Neural progenitor cell (in vitro differentiated cells): ENCODE measurements around the gene ETV1. TPM values are rescaled to one million over a fixed set of nuclear protein-coding genes. Genes with fewer than 3 reads are reported as not detected.
"Not testable (repeated sequence)": the region's sequence is repeated elsewhere in the genome, so short reads cannot be mapped to it uniquely, and the experiment has no call there.

ENCODE experiments used
- DNase-seq: peaks from one replicate; pipeline ENCODE4 v3.0.0-alpha.2; 2016; ENCODE audit warnings: low spot score
- H2AFZ ChIP-seq: fragments of 200-600 bp; sonication (generic); replicated peaks from 2 replicates; pipeline ENCODE4 v1.6.1; 2016; ENCODE audit warnings: antibody characterized with exemption
- H3F3A ChIP-seq: fragments of 200-600 bp; sonication (generic); 2 replicates; pipeline ENCODE4 v1.6.1; 2016; ENCODE audit warnings: antibody characterized with exemption, low read depth
- H3K27ac ChIP-seq: fragments of 200-600 bp; sonication (generic); 2 replicates; pipeline ENCODE4 v1.5.1; 2016; ENCODE audit warnings: mild to moderate bottlenecking
- H3K27me3 ChIP-seq: fragments of 200-600 bp; sonication (generic); 2 replicates; pipeline ENCODE4 v1.6.1; 2016; ENCODE audit warnings: mild to moderate bottlenecking, moderate library complexity
- H3K36me3 ChIP-seq: fragments of 200-600 bp; sonication (generic); 2 replicates; pipeline ENCODE4 v1.5.1; 2016
- H3K4me1 ChIP-seq: fragments of 200-600 bp; sonication (generic); 2 replicates; pipeline ENCODE4 v1.6.1; 2016; ENCODE audit warnings: mixed run types
- H3K4me2 ChIP-seq: fragments of 200-600 bp; sonication (generic); 2 replicates; pipeline ENCODE4 v1.6.1; 2016
- H3K4me3 ChIP-seq: fragments of 200-600 bp; sonication (generic); 2 replicates; pipeline ENCODE4 v1.5.1; 2016
- H3K79me2 ChIP-seq: fragments of 200-600 bp; sonication (generic); 2 replicates; pipeline ENCODE4 v1.6.1; 2016; ENCODE audit warnings: low read depth
- H3K9ac ChIP-seq: fragments of 200-600 bp; sonication (generic); 2 replicates; pipeline ENCODE4 v1.6.1; 2016
- H3K9me3 ChIP-seq: fragments of 200-600 bp; sonication (generic); 2 replicates; pipeline ENCODE4 v1.5.1; 2016; ENCODE audit warnings: low read depth
- H4K20me1 ChIP-seq: fragments of 200-600 bp; sonication (generic); 2 replicates; pipeline ENCODE4 v1.6.1; 2016; ENCODE audit warnings: low read depth
- H3K27ac Mint-ChIP-seq: 3 replicates; pipeline ENCODE4 v1.8.0; 2021; ENCODE audit warnings: mixed read lengths
- H3K27me3 Mint-ChIP-seq: 2 replicates; pipeline ENCODE4 v1.8.0; 2022; ENCODE audit warnings: low read depth, mild to moderate bottlenecking, inconsistent platforms, moderate library complexity, mixed read lengths; ENCODE audit not compliant: insufficient read depth
- H3K36me3 Mint-ChIP-seq: 3 replicates; pipeline ENCODE4 v1.8.0; 2021; ENCODE audit warnings: mixed read lengths
- H3K4me1 Mint-ChIP-seq: 3 replicates; pipeline ENCODE4 v1.8.0; 2021; ENCODE audit warnings: mixed read lengths
- H3K4me3 Mint-ChIP-seq: 3 replicates; pipeline ENCODE4 v1.8.0; 2021; ENCODE audit warnings: mild to moderate bottlenecking, moderate library complexity, mixed read lengths
- H3K9me3 Mint-ChIP-seq: 3 replicates; pipeline ENCODE4 v1.8.0; 2020; ENCODE audit warnings: mixed read lengths
- EZH2 ChIP-seq: fragments of 200-600 bp; sonication (generic); IDR thresholded peaks from 2 replicates; pipeline ENCODE4 v1.6.1; 2017; ENCODE audit warnings: antibody characterized with exemption, mild to moderate bottlenecking, moderate library complexity
- EZH2phosphoT487 ChIP-seq: fragments of 200-600 bp; sonication (generic); IDR thresholded peaks from 2 replicates; pipeline ENCODE4 v1.6.1; 2017; ENCODE audit warnings: antibody characterized with exemption
- total RNA-seq: library from RNA; depleted of rRNA; stranded (reverse); fragments of >200 nt; gene quantifications from 2 replicates; pipeline ENCODE4 v1.2.3, GENCODE V29; 2015; ENCODE audit warnings: low replicate concordance
- TF ChIP-seq, protein P1 (sequence below): fragments of 200-600 bp; sonication (generic); IDR thresholded peaks from 2 replicates; pipeline ENCODE4 v1.5.1; 2017; ENCODE audit warnings: antibody characterized with exemption, mild to moderate bottlenecking

ETV1 gene
- total RNA-seq, 1 donor from 2014 or later, result 36.8 TPM

- H4K20me1 ChIP-seq, result no peaks in the 10 kb centered on the region
- no peak for DNase-seq
- peaks cover 21% of the 10 kb centered on the region for H3K4me1 Mint-ChIP-seq
- no peaks in the 10 kb centered on the region for H3K27me3 Mint-ChIP-seq
- H2AFZ ChIP-seq, result no peak overlapping the region
- no peak overlapping the region for H3K27ac Mint-ChIP-seq
- H3K36me3 ChIP-seq, result peaks cover 4% of the 10 kb centered on the region
- H3K27ac ChIP-seq, result peak overlapping the region; percentile 24
- H3K27me3 ChIP-seq, result no peaks in the 10 kb centered on the region
- H3K4me1 ChIP-seq, result peaks cover 21% of the 10 kb centered on the region
- no peak overlapping the region for H3K4me3 Mint-ChIP-seq
- no peak overlapping the region for H3K4me2 ChIP-seq
- H3K9me3 ChIP-seq, result no peaks in the 10 kb centered on the region
- TF ChIP-seq EZH2phosphoT487 (no peak), EZH2 (no peak)
- TF ChIP-seq, protein P1, sequence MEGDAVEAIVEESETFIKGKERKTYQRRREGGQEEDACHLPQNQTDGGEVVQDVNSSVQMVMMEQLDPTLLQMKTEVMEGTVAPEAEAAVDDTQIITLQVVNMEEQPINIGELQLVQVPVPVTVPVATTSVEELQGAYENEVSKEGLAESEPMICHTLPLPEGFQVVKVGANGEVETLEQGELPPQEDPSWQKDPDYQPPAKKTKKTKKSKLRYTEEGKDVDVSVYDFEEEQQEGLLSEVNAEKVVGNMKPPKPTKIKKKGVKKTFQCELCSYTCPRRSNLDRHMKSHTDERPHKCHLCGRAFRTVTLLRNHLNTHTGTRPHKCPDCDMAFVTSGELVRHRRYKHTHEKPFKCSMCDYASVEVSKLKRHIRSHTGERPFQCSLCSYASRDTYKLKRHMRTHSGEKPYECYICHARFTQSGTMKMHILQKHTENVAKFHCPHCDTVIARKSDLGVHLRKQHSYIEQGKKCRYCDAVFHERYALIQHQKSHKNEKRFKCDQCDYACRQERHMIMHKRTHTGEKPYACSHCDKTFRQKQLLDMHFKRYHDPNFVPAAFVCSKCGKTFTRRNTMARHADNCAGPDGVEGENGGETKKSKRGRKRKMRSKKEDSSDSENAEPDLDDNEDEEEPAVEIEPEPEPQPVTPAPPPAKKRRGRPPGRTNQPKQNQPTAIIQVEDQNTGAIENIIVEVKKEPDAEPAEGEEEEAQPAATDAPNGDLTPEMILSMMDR, result no peak
- H3K9ac ChIP-seq, result no peak overlapping the region
- peaks cover 22% of the 10 kb centered on the region for H3K36me3 Mint-ChIP-seq
- no peak overlapping the region for H3K4me3 ChIP-seq
- H3K79me2 ChIP-seq, result no peaks in the 10 kb centered on the region
- peaks cover 2% of the 10 kb centered on the region for H3K9me3 Mint-ChIP-seq
- peaks cover 14% of the 10 kb centered on the region for H3F3A ChIP-seq
Observed at GRCh38 chr7:13921062-13921461, 68.4 kb downstream of the ETV1 start.

- H3K9me3 Mint-ChIP-seq, result peaks cover 2% of the 10 kb centered on the region
- no peaks in the 10 kb centered on the region for H3K9me3 ChIP-seq
- peak overlapping the region; percentile 98 for H3K27ac Mint-ChIP-seq
- H3K36me3 Mint-ChIP-seq, result peaks cover 21% of the 10 kb centered on the region
- H3F3A ChIP-seq, result peaks cover 22% of the 10 kb centered on the region
- H3K4me1 Mint-ChIP-seq, result peaks cover 21% of the 10 kb centered on the region
- H2AFZ ChIP-seq, result no peak overlapping the region
- H3K4me1 ChIP-seq, result peaks cover 21% of the 10 kb centered on the region
- no peaks in the 10 kb centered on the region for H3K36me3 ChIP-seq
- no peaks in the 10 kb centered on the region for H3K27me3 ChIP-seq
- peak overlapping the region; percentile 60 for H3K27ac ChIP-seq
- H3K4me3 ChIP-seq, result no peak overlapping the region
- no peaks in the 10 kb centered on the region for H3K79me2 ChIP-seq
- DNase-seq, result peak; percentile 93
- H3K27me3 Mint-ChIP-seq, result no peaks in the 10 kb centered on the region
- peak overlapping the region; percentile 55 for H3K4me2 ChIP-seq
- H3K4me3 Mint-ChIP-seq, result peak overlapping the region; percentile 72
- H4K20me1 ChIP-seq, result no peaks in the 10 kb centered on the region
- TF ChIP-seq, protein P1, result no peak
- TF ChIP-seq EZH2phosphoT487, result no peak
- TF ChIP-seq EZH2, result no peak
- H3K9ac ChIP-seq, result no peak overlapping the region
Observed at GRCh38 chr7:13920053-13920697, 69.3 kb downstream of the ETV1 start.

DNA sequence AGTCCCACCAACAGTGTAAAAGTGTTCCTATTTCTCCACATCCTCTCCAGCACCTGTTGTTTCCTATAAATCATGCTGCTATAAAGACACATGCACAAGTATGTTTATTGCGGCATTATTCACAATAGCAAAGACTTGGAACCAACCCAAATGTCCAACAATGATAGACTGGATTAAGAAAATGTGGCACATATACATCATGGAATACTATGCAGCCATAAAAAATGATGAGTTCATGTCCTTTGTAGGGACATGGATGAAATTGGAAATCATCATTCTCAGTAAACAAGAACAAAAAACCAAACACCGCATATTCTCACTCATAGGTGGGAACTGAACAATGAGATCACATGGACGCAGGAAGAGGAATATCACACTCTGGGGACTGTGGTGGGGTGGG is 71.1 kb downstream of the ETV1 start:
- not testable (repeated sequence) for H3K27ac Mint-ChIP-seq, H3K36me3 ChIP-seq, H3K4me3 Mint-ChIP-seq, H3K27me3 Mint-ChIP-seq, H3K27me3 ChIP-seq, H3K27ac ChIP-seq, H3K9me3 ChIP-seq, H3K9me3 Mint-ChIP-seq, H3K4me2 ChIP-seq, H4K20me1 ChIP-seq, H3K9ac ChIP-seq, H2AFZ ChIP-seq, H3K4me3 ChIP-seq, DNase-seq, H3K79me2 ChIP-seq
- Histone ChIP-seq H3F3A (peaks cover 22% of the 10 kb centered on the region), H3K4me1 (peaks cover 21% of the 10 kb centered on the region)
- peaks cover 27% of the 10 kb centered on the region for H3K4me1 Mint-ChIP-seq
- peaks cover 11% of the 10 kb centered on the region for H3K36me3 Mint-ChIP-seq

DNA sequence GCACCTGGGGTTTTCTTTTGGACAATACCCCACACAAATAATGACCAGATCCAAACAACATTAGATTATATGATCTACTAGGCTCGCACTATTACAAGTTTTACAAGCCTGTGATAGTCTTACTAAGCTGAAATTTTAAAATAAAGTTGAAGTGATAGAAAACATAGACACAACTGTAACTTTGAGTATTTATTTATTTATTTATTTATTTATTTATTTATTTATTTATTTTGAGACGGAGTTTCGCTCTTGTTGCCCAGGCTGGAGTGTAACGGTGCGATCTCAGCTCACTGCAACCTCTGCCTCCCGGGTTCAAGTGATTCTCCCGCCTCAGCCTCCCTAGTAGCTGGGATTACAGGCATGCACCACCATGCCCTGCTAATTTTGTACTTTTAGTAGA is 72.4 kb downstream of the ETV1 start:
- H3K79me2 ChIP-seq, H3K36me3 ChIP-seq, H3K9me3 Mint-ChIP-seq, H3K27ac Mint-ChIP-seq, H3K9ac ChIP-seq, H3K4me3 Mint-ChIP-seq, H3K27me3 Mint-ChIP-seq, H3K4me2 ChIP-seq, H3K27me3 ChIP-seq, H4K20me1 ChIP-seq, H3K9me3 ChIP-seq, H3K4me3 ChIP-seq, H2AFZ ChIP-seq, H3K27ac ChIP-seq, DNase-seq: not testable (repeated sequence)
- Mint-ChIP-seq H3K36me3 (peaks cover 11% of the 10 kb centered on the region), H3K4me1 (peaks cover 32% of the 10 kb centered on the region)
- peaks cover 22% of the 10 kb centered on the region for H3F3A ChIP-seq
- H3K4me1 ChIP-seq, result peaks cover 21% of the 10 kb centered on the region
